GM23338 (cell line): ENCODE results near the gene MAP3K5. TPM values are rescaled to one million over a fixed set of nuclear protein-coding genes. Genes with fewer than 3 reads are reported as not detected.

Source experiments
- ATAC-seq: fragments of 200-7000 bp; cut with Tn5 transposase; 3 replicates; pipeline ENCODE4 v1.9.1; 2020
- DNase-seq: peaks from one replicate; pipeline ENCODE4 v3.0.0-alpha.2; 2015; ENCODE audit warnings: low spot score
- H2AFZ ChIP-seq: fragments of 200-600 bp; sonication (generic); 2 replicates; pipeline ENCODE4 v1.8.0; 2016; ENCODE audit warnings: antibody characterized with exemption, mild to moderate bottlenecking, moderate library complexity
- H3F3A ChIP-seq: fragments of 200-600 bp; sonication (generic); replicated peaks from 2 replicates; pipeline ENCODE4 v1.8.0; 2017; ENCODE audit warnings: antibody characterized with exemption, mixed run types, low read depth
- H3K27ac ChIP-seq: fragments of 200-600 bp; sonication (generic); 2 replicates; pipeline ENCODE4 v1.6.1; 2016; ENCODE audit warnings: low read depth
- H3K27me3 ChIP-seq: fragments of 200-600 bp; sonication (generic); 2 replicates; pipeline ENCODE4 v1.8.0; 2016; ENCODE audit warnings: mild to moderate bottlenecking, mixed run types, moderate library complexity; ENCODE audit not compliant: insufficient read depth
- H3K36me3 ChIP-seq: fragments of 200-600 bp; sonication (generic); 2 replicates; pipeline ENCODE4 v1.8.0; 2016; ENCODE audit warnings: mild to moderate bottlenecking; ENCODE audit not compliant: insufficient read depth
- H3K4me1 ChIP-seq: fragments of 200-600 bp; sonication (generic); 2 replicates; pipeline ENCODE4 v1.8.0; 2016; ENCODE audit warnings: mild to moderate bottlenecking, moderate library complexity; ENCODE audit not compliant: insufficient read depth
- H3K4me2 ChIP-seq: fragments of 200-600 bp; sonication (generic); 2 replicates; pipeline ENCODE4 v1.7.1; 2017; ENCODE audit warnings: mixed run types
- H3K4me3 ChIP-seq: fragments of 200-600 bp; sonication (generic); 2 replicates; pipeline ENCODE4 v1.6.1; 2016; ENCODE audit warnings: mixed run types
- H3K79me2 ChIP-seq: fragments of 200-600 bp; sonication (generic); replicated peaks from 2 replicates; pipeline ENCODE4 v1.8.0; 2017; ENCODE audit warnings: mild to moderate bottlenecking; ENCODE audit not compliant: insufficient read depth
- H3K9me2 ChIP-seq: fragments of 200-600 bp; sonication (generic); 2 replicates; pipeline ENCODE4 v1.8.0; 2017; ENCODE audit not compliant: insufficient read depth
- H4K20me1 ChIP-seq: fragments of 200-600 bp; sonication (generic); replicated peaks from 2 replicates; pipeline ENCODE4 v1.8.0; 2017; ENCODE audit warnings: mild to moderate bottlenecking; ENCODE audit not compliant: insufficient read depth
- H3K27ac Mint-ChIP-seq: 2 replicates; pipeline ENCODE4 v1.8.0; 2020; ENCODE audit warnings: inconsistent platforms, mild to moderate bottlenecking, moderate library complexity, mixed read lengths
- H3K27me3 Mint-ChIP-seq: 3 replicates; pipeline ENCODE4 v1.8.0; 2022; ENCODE audit warnings: low read depth, mild to moderate bottlenecking, moderate library complexity, mixed read lengths, inconsistent platforms; ENCODE audit not compliant: insufficient read depth, poor library complexity
- H3K36me3 Mint-ChIP-seq: 3 replicates; pipeline ENCODE4 v1.8.0; 2021; ENCODE audit warnings: low read depth, mild to moderate bottlenecking, inconsistent platforms, moderate library complexity, mixed read lengths
- H3K4me1 Mint-ChIP-seq: 3 replicates; pipeline ENCODE4 v1.8.0; 2020; ENCODE audit warnings: mild to moderate bottlenecking, inconsistent platforms, mixed read lengths
- H3K4me3 Mint-ChIP-seq: 3 replicates; pipeline ENCODE4 v1.8.0; 2021; ENCODE audit warnings: moderate library complexity, mild to moderate bottlenecking, inconsistent platforms, mixed read lengths
- H3K9me3 Mint-ChIP-seq: 3 replicates; pipeline ENCODE4 v1.8.0; 2020; ENCODE audit warnings: moderate library complexity, mild to moderate bottlenecking, inconsistent platforms, mixed read lengths
- CREB1 ChIP-seq: fragments of 250-450 bp; sonication (Bioruptor Pico); IDR thresholded peaks from 2 replicates; pipeline ENCODE4 v1.5.0; 2020; ENCODE audit warnings: low read depth, mild to moderate bottlenecking, moderate library complexity
- CTCF ChIP-seq, 2 experiments: fragments of 200-600 bp in 1 of 2; sonication (generic) in 1 of 2; conservative IDR thresholded peaks; 2 replicates each; pipeline versions ENCODE4 v1.5.1 to v1.6.1; 2016 to 2017; ENCODE audit warnings: antibody characterized with exemption in 2 of 2, low read depth in 2 of 2, mild to moderate bottlenecking in 2 of 2, moderate library complexity in 1 of 2
- EZH2 ChIP-seq: fragments of 200-600 bp; sonication (generic); IDR thresholded peaks from one replicate; pipeline ENCODE4 v1.8.0; 2017; ENCODE audit warnings: antibody characterized with exemption, mild to moderate bottlenecking, low read depth; ENCODE audit not compliant: unreplicated experiment
- EZH2phosphoT487 ChIP-seq: fragments of 200-600 bp; sonication (generic); IDR thresholded peaks from one replicate; pipeline ENCODE4 v1.8.1; 2018; ENCODE audit warnings: antibody characterized with exemption; ENCODE audit not compliant: unreplicated experiment
- JUNB ChIP-seq: IDR thresholded peaks from one replicate; pipeline ENCODE4 v1.6.1; 2016; ENCODE audit warnings: antibody characterized with exemption; ENCODE audit not compliant: unreplicated experiment
- NANOG ChIP-seq: IDR thresholded peaks from 2 replicates; pipeline ENCODE4 v1.6.1; 2016; ENCODE audit warnings: antibody characterized with exemption, borderline replicate concordance
- POLR2AphosphoS5 ChIP-seq: IDR thresholded peaks from 2 replicates; pipeline ENCODE4 v1.6.1; 2016; ENCODE audit warnings: antibody characterized with exemption, low read depth
- REST ChIP-seq: IDR thresholded peaks from one replicate; pipeline ENCODE4 v1.6.1; 2018; ENCODE audit warnings: antibody characterized with exemption; ENCODE audit not compliant: unreplicated experiment
- STAT1 ChIP-seq: IDR thresholded peaks from one replicate; pipeline ENCODE4 v1.6.1; 2016; ENCODE audit warnings: antibody characterized with exemption; ENCODE audit not compliant: unreplicated experiment
- ZNF114 ChIP-seq: fragments of 250-450 bp; sonication (Bioruptor Pico); IDR thresholded peaks from 2 replicates; pipeline ENCODE4 v1.5.0; 2020; ENCODE audit warnings: mild to moderate bottlenecking, moderate library complexity
- ZNF331 ChIP-seq: fragments of 250-450 bp; sonication (Bioruptor Pico); IDR thresholded peaks from 2 replicates; pipeline ENCODE4 v1.5.0; 2020; ENCODE audit warnings: low read depth, mild to moderate bottlenecking, moderate library complexity
- polyA plus RNA-seq: library from polyadenylated mRNA; unstranded; fragments of >200 nt; fragmentation: Nextera tagmentation; extraction: Ambion mirVana; gene quantifications from 2 replicates; pipeline ENCODE4 v1.2.1, GENCODE V29; 2016
- total RNA-seq: library from RNA; depleted of rRNA; stranded (reverse); fragments of >200 nt; shearing (Covaris generic); gene quantifications from 2 replicates; pipeline ENCODE4 v1.2.3, GENCODE V29; 2014
- TF ChIP-seq, protein P1 (sequence below): IDR thresholded peaks from 2 replicates; pipeline ENCODE4 v1.6.1; 2016; ENCODE audit warnings: antibody characterized with exemption
- TF ChIP-seq, protein P2 (sequence below): fragments of 250-450 bp; sonication (Bioruptor Pico); IDR thresholded peaks from 2 replicates; pipeline ENCODE4 v1.5.0; 2020; ENCODE audit warnings: mild to moderate bottlenecking, moderate library complexity

Gene MAP3K5
- total and polyA plus RNA-seq, 2 experiments from 2014 or later = 0.76 to 2.8 TPM

DNA sequence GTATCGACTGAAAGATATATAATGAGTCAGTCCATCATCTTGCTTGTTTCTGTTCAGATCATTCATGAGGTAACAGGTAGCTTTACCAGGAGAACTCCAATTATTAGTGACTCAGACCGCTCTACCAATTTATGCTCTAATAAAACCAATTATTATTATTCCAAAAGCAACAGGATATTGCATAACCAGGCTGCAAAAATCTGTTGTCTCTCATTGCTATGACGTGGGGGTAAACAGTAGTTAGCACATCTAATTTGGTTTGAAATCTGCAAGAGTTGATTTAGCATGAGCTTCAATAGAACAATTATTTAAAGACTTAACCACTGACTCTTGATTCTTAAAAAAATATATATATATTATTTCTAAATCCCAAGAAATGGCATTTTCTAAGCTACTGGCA, 151.1 kb downstream of the MAP3K5 start:
- H3K4me1 Mint-ChIP-seq = peaks cover 14% of the 10 kb centered on the region
- no peaks in the 10 kb centered on the region for H3K36me3 Mint-ChIP-seq
- DNase-seq = no peak
- no peaks in the 10 kb centered on the region for H3K9me2 ChIP-seq
- no peaks in the 10 kb centered on the region for H3K79me2 ChIP-seq
- no peaks in the 10 kb centered on the region for H3K27me3 ChIP-seq
- peaks cover 5% of the 10 kb centered on the region; the same call in 1 of the 2 replicates for H3K4me1 ChIP-seq
- no peaks in the 10 kb centered on the region for H3K36me3 ChIP-seq
- no peak overlapping the region for H3K27ac ChIP-seq
- TF ChIP-seq STAT1 (no peak), POLR2AphosphoS5 (no peak), NANOG (no peak), CREB1 (CRISPR knock-in tag) (no peak), EZH2 (no peak), ZNF114 (CRISPR knock-in tag) (no peak), JUNB (no peak), REST (no peak), EZH2phosphoT487 (no peak), CTCF (conservative IDR thresholded peaks at IDR 0.05; ENCODE audit: low read depth in 2 of 2) (no peak), ZNF331 (CRISPR knock-in tag) (no peak)
- TF ChIP-seq, protein P1, sequence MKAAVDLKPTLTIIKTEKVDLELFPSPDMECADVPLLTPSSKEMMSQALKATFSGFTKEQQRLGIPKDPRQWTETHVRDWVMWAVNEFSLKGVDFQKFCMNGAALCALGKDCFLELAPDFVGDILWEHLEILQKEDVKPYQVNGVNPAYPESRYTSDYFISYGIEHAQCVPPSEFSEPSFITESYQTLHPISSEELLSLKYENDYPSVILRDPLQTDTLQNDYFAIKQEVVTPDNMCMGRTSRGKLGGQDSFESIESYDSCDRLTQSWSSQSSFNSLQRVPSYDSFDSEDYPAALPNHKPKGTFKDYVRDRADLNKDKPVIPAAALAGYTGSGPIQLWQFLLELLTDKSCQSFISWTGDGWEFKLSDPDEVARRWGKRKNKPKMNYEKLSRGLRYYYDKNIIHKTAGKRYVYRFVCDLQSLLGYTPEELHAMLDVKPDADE = no peak
- TF ChIP-seq, protein P2, sequence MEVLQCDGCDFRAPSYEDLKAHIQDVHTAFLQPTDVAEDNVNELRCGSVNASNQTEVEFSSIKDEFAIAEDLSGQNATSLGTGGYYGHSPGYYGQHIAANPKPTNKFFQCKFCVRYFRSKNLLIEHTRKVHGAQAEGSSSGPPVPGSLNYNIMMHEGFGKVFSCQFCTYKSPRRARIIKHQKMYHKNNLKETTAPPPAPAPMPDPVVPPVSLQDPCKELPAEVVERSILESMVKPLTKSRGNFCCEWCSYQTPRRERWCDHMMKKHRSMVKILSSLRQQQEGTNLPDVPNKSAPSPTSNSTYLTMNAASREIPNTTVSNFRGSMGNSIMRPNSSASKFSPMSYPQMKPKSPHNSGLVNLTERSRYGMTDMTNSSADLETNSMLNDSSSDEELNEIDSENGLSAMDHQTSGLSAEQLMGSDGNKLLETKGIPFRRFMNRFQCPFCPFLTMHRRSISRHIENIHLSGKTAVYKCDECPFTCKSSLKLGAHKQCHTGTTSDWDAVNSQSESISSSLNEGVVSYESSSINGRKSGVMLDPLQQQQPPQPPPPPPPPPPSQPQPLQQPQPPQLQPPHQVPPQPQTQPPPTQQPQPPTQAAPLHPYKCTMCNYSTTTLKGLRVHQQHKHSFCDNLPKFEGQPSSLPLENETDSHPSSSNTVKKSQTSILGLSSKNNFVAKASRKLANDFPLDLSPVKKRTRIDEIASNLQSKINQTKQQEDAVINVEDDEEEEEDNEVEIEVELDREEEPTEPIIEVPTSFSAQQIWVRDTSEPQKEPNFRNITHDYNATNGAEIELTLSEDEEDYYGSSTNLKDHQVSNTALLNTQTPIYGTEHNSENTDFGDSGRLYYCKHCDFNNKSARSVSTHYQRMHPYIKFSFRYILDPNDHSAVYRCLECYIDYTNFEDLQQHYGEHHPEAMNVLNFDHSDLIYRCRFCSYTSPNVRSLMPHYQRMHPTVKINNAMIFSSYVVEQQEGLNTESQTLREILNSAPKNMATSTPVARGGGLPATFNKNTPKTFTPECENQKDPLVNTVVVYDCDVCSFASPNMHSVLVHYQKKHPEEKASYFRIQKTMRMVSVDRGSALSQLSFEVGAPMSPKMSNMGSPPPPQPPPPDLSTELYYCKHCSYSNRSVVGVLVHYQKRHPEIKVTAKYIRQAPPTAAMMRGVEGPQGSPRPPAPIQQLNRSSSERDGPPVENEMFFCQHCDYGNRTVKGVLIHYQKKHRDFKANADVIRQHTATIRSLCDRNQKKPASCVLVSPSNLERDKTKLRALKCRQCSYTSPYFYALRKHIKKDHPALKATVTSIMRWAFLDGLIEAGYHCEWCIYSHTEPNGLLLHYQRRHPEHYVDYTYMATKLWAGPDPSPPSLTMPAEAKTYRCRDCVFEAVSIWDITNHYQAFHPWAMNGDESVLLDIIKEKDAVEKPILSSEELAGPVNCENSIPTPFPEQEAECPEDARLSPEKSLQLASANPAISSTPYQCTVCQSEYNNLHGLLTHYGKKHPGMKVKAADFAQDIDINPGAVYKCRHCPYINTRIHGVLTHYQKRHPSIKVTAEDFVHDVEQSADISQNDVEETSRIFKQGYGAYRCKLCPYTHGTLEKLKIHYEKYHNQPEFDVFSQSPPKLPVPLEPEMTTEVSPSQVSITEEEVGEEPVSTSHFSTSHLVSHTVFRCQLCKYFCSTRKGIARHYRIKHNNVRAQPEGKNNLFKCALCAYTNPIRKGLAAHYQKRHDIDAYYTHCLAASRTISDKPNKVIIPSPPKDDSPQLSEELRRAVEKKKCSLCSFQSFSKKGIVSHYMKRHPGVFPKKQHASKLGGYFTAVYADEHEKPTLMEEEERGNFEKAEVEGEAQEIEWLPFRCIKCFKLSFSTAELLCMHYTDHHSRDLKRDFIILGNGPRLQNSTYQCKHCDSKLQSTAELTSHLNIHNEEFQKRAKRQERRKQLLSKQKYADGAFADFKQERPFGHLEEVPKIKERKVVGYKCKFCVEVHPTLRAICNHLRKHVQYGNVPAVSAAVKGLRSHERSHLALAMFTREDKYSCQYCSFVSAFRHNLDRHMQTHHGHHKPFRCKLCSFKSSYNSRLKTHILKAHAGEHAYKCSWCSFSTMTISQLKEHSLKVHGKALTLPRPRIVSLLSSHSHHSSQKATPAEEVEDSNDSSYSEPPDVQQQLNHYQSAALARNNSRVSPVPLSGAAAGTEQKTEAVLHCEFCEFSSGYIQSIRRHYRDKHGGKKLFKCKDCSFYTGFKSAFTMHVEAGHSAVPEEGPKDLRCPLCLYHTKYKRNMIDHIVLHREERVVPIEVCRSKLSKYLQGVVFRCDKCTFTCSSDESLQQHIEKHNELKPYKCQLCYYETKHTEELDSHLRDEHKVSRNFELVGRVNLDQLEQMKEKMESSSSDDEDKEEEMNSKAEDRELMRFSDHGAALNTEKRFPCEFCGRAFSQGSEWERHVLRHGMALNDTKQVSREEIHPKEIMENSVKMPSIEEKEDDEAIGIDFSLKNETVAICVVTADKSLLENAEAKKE (CRISPR knock-in tag) = no peak
- H3K4me3 ChIP-seq = no peak overlapping the region
- no peak overlapping the region for H3K27ac Mint-ChIP-seq
- no peaks in the 10 kb centered on the region for H4K20me1 ChIP-seq
- no peak overlapping the region for H3K4me2 ChIP-seq
- H3F3A ChIP-seq = no peaks in the 10 kb centered on the region
- H3K27me3 Mint-ChIP-seq = no peaks in the 10 kb centered on the region
- H2AFZ ChIP-seq = no peak overlapping the region
- no peaks in the 10 kb centered on the region for H3K9me3 Mint-ChIP-seq
- no peak overlapping the region for H3K4me3 Mint-ChIP-seq
- ATAC-seq = no peak
